ENCODE results near the gene GDPD1.

The GDPD1 gene

GRCh38 chr17:59292174-59292523, 71.8 kb downstream of the GDPD1 start:
- H3K4me3 ChIP-seq (ENCODE audit: control insufficient read depth, low read depth, low read length): no peak overlapping the region
- no peak for DNase-seq (ENCODE audit: low read depth)
- no peak for TF ChIP-seq CTCF (IDR thresholded peaks at IDR 0.05; ENCODE audit: control insufficient read depth, insufficient read depth, low read depth, low read length, missing control alignments)

GRCh38 chr17:59296190-59296589, 75.9 kb downstream of the GDPD1 start:
- DNase-seq (ENCODE audit: low read depth): no peak
- no peak for TF ChIP-seq CTCF (IDR thresholded peaks at IDR 0.05; ENCODE audit: control insufficient read depth, insufficient read depth, low read depth, low read length, missing control alignments)
- H3K4me3 ChIP-seq (ENCODE audit: control insufficient read depth, low read depth, low read length): no peak overlapping the region

- no peak for DNase-seq (ENCODE audit: low read depth)
- no peak for TF ChIP-seq CTCF (IDR thresholded peaks at IDR 0.05; ENCODE audit: control insufficient read depth, insufficient read depth, low read depth, low read length, missing control alignments)
- no peak overlapping the region for H3K4me3 ChIP-seq (ENCODE audit: control insufficient read depth, low read depth, low read length)
Observed at GRCh38 chr17:59298521-59298920, 78.2 kb downstream of the GDPD1 start.

- no peak for DNase-seq (ENCODE audit: low read depth)
- no peak for TF ChIP-seq CTCF (IDR thresholded peaks at IDR 0.05; ENCODE audit: control insufficient read depth, insufficient read depth, low read depth, low read length, missing control alignments)
- no peak overlapping the region for H3K4me3 ChIP-seq (ENCODE audit: control insufficient read depth, low read depth, low read length)
Observed at GRCh38 chr17:59299400-59300092, 79.2 kb downstream of the GDPD1 start.

- no peak for DNase-seq (ENCODE audit: low read depth)
- H3K4me3 ChIP-seq (ENCODE audit: control insufficient read depth, low read depth, low read length): no peak overlapping the region
- no peak for TF ChIP-seq CTCF (IDR thresholded peaks at IDR 0.05; ENCODE audit: control insufficient read depth, insufficient read depth, low read depth, low read length, missing control alignments)
Observed at GRCh38 chr17:59300941-59301340, 80.6 kb downstream of the GDPD1 start.

GRCh38 chr17:59304811-59305210, 84.5 kb downstream of the GDPD1 start:
- no peak overlapping the region for H3K4me3 ChIP-seq (ENCODE audit: control insufficient read depth, low read depth, low read length)
- DNase-seq (ENCODE audit: low read depth): no peak
- TF ChIP-seq CTCF (IDR thresholded peaks at IDR 0.05; ENCODE audit: control insufficient read depth, insufficient read depth, low read depth, low read length, missing control alignments): no peak
